SH-SY5Y (cell line): ENCODE measurements around the gene OTOA.

Experiments used
- GATA2 ChIP-seq: IDR thresholded peaks from 2 replicates; pipeline ENCODE4 v1.6.1; 2011; ENCODE audit warnings: mild to moderate bottlenecking, low read depth, low read length
- GATA3 ChIP-seq: IDR thresholded peaks from 2 replicates; pipeline ENCODE4 v1.6.1; 2011; ENCODE audit warnings: low read depth, mild to moderate bottlenecking, low read length, moderate library complexity

DNA sequence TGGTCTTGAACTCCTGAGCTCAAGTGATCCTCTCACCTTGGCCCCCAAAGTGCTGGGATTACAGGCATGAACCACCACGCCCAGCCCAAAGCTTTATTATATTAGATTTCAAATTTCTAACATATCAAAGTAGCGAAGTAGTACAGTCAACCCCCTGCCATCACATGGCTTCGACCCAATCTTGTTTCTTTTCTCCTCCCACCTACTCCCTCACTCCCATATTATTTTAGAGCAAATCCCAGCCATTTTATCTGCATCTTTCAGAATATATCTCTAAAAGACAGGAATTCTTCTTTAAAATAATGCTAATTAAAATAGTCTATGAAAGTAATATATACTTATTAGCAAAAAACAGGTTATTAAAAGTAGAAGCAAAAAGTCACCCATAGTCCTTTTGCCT is 12.3 kb upstream of the OTOA start:
- no peak for TF ChIP-seq GATA2
- no peak for TF ChIP-seq GATA3
